Stimulated activated CD8-positive, alpha-beta memory T cell treated with anti-CD3 and anti-CD28 coated beads, Interleukin-2, amount 100 ng/mL, for 48 hours (primary cell): ENCODE data around the gene WDR49.

Experiments
- DNase-seq, 2 donors: peaks; one replicate each; pipeline ENCODE4 v3.0.0-alpha.2; 2020; ENCODE audit warnings: low read depth in 2 of 2

WDR49 gene

GRCh38 chr3:167487556-167487955, 166.2 kb downstream of the WDR49 start:
- DNase-seq, result no peak

- no peak for DNase-seq
These were observed 169.2 kb downstream of the WDR49 start for GRCh38 chr3:167484551-167484950.

- no peak for DNase-seq
These were observed 169.8 kb downstream of the WDR49 start for GRCh38 chr3:167483708-167484475.

- DNase-seq, result no peak
These were observed 172.6 kb downstream of the WDR49 start for GRCh38 chr3:167481164-167481563.

GRCh38 chr3:167480748-167481147, 173.0 kb downstream of the WDR49 start:
- no peak for DNase-seq

GRCh38 chr3:167473863-167474262, 179.9 kb downstream of the WDR49 start, which contains the start of gene SERPINI2:
SERPINI2 (minus strand) TSS chr3:167474042; CDS start chr3:167471834, 2,208 bp downstream.
- DNase-seq, result no peak

GRCh38 chr3:167469381-167469780, 184.4 kb downstream of the WDR49 start:
- no peak for DNase-seq

- no peak for DNase-seq
These were observed 185.7 kb downstream of the WDR49 start for GRCh38 chr3:167467848-167468611.

GRCh38 chr3:167466966-167467365, 186.8 kb downstream of the WDR49 start:
- no peak for DNase-seq

GRCh38 chr3:167456157-167456799, 197.5 kb downstream of the WDR49 start:
- no peak for DNase-seq

GRCh38 chr3:167453815-167454214, 199.9 kb downstream of the WDR49 start:
- no peak for DNase-seq

- DNase-seq, result no peak
These were observed 202.5 kb downstream of the WDR49 start for GRCh38 chr3:167451282-167451681.

GRCh38 chr3:167450675-167451074, 203.1 kb downstream of the WDR49 start:
- no peak for DNase-seq

GRCh38 chr3:167450195-167450594, 203.5 kb downstream of the WDR49 start:
- no peak for DNase-seq

GRCh38 chr3:167445491-167445890, 208.3 kb downstream of the WDR49 start:
- no peak for DNase-seq

GRCh38 chr3:167441256-167441655, 212.5 kb downstream of the WDR49 start:
- DNase-seq, result no peak

GRCh38 chr3:167437428-167438139, 216.2 kb downstream of the WDR49 start:
- no peak for DNase-seq
